Pons (tissue), 1 donor: ENCODE results near the gene XRCC3.
A peak's percentile ranks its signal among the peaks of the same experiment; 100 is the strongest.

Experiments
- DNase-seq: peaks from one replicate; pipeline ENCODE4 v3.0.0-alpha.2; 2016; ENCODE audit warnings: low spot score

Gene XRCC3

GRCh38 chr14:103715052-103716000 lies at the start of gene XRCC3, which contains the start of gene ZFYVE21:
TSS of gene XRCC3 (minus strand) at chr14:103715451. CDS start at chr14:103711087, 4,364 bp downstream.
TSS of gene ZFYVE21 (plus strand) at chr14:103715810. CDS start at chr14:103715842, 32 bp downstream.
- DNase-seq = peak; percentile 99

- no peak for DNase-seq
These were observed 48.7 kb upstream of the XRCC3 start for GRCh38 chr14:103763730-103764488.

- no peak for DNase-seq
These were observed 47.3 kb upstream of the XRCC3 start for GRCh38 chr14:103762541-103762940.

GRCh38 chr14:103762036-103762435 lies 46.8 kb upstream of the XRCC3 start:
- no peak for DNase-seq

GRCh38 chr14:103758059-103758776 lies 43.0 kb upstream of the XRCC3 start:
- no peak for DNase-seq

GRCh38 chr14:103755060-103755459 lies 39.8 kb upstream of the XRCC3 start:
- no peak for DNase-seq

- DNase-seq = no peak
These were observed 38.5 kb upstream of the XRCC3 start for GRCh38 chr14:103753774-103754173.

- no peak for DNase-seq
These were observed 34.6 kb upstream of the XRCC3 start for GRCh38 chr14:103749860-103750259.

- DNase-seq = no peak
These were observed 34.2 kb upstream of the XRCC3 start for GRCh38 chr14:103749452-103749851.

GRCh38 chr14:103748534-103748857 lies 33.2 kb upstream of the XRCC3 start:
- no peak for DNase-seq

- DNase-seq = no peak
These were observed 31.4 kb upstream of the XRCC3 start for GRCh38 chr14:103746701-103747100.

GRCh38 chr14:103745424-103745823 lies 30.2 kb upstream of the XRCC3 start:
- no peak for DNase-seq

- no peak for DNase-seq
These were observed 29.6 kb upstream of the XRCC3 start for GRCh38 chr14:103744621-103745395.

- no peak for DNase-seq
These were observed 28.4 kb upstream of the XRCC3 start for GRCh38 chr14:103743691-103744090.

GRCh38 chr14:103742499-103743255 lies 27.4 kb upstream of the XRCC3 start:
- DNase-seq = no peak

- DNase-seq = no peak
These were observed 26.6 kb upstream of the XRCC3 start for GRCh38 chr14:103741876-103742275.

- no peak for DNase-seq
These were observed 25.9 kb upstream of the XRCC3 start for GRCh38 chr14:103740991-103741689.

- DNase-seq = no peak
These were observed 24.7 kb upstream of the XRCC3 start for GRCh38 chr14:103739793-103740501.

- DNase-seq = no peak
These were observed 24.2 kb upstream of the XRCC3 start for GRCh38 chr14:103739466-103739792.
